IMR-90 (cell line): ENCODE results near the gene PPM1L. TPM values are rescaled to one million over a fixed set of nuclear protein-coding genes. Genes with fewer than 3 reads are reported as not detected.

Experiments
- ATAC-seq: fragments of 200-7000 bp; cut with Tn5 transposase; 2 replicates; pipeline ENCODE4 v1.9.1; 2020; ENCODE audit warnings: low read depth, mild to moderate bottlenecking, moderate library complexity
- BruUV-seq: library from RNA; stranded (reverse); fragments of 400-500 nt; replicated peaks from 2 replicates; lab custom pipeline; 2021; lab: Mats Ljungman, UMichigan
- CTCF ChIA-PET: fragments of 300-600 bp; formaldehyde crosslinking; extraction: SDS; loops from one replicate; lab custom pipeline; 2021; ENCODE audit warnings: antibody characterized with exemption; lab: Yijun Ruan, JAX
- POLR2A ChIA-PET: fragments of 300-600 bp; sonication (Branson Sonifier 250); formaldehyde crosslinking; loops from one replicate; lab custom pipeline; 2022; ENCODE audit warnings: antibody characterized with exemption; ENCODE audit not compliant: unreplicated experiment; lab: Charles Lee
- DNase-seq: peaks from one replicate; pipeline ENCODE4 v3.0.0; 2013
- H2AFZ ChIP-seq: replicated peaks from 2 replicates; pipeline ENCODE3; 2013; ENCODE audit warnings: low read length, mild to moderate bottlenecking; ENCODE audit not compliant: poor library complexity
- H2AK5ac ChIP-seq: 2 replicates; pipeline ENCODE4 v1.6.1; 2013; ENCODE audit warnings: low read depth, low read length, inconsistent platforms
- H2AK9ac ChIP-seq: replicated peaks from 2 replicates; pipeline ENCODE3; 2013; ENCODE audit warnings: mild to moderate bottlenecking, low read depth, low read length, moderate library complexity; ENCODE audit not compliant: poor library complexity
- H2BK120ac ChIP-seq: 2 replicates; pipeline ENCODE4 v1.6.1; 2013; ENCODE audit warnings: low read depth, low read length, inconsistent platforms
- H2BK15ac ChIP-seq: 3 replicates; pipeline ENCODE4 v1.6.1; 2013; ENCODE audit warnings: low read depth, low read length, inconsistent platforms
- H2BK20ac ChIP-seq: 2 replicates; pipeline ENCODE4 v1.6.1; 2013; ENCODE audit warnings: low read depth, mild to moderate bottlenecking, inconsistent platforms, low read length, moderate library complexity
- H2BK5ac ChIP-seq: 2 replicates; pipeline ENCODE4 v1.6.1; 2013; ENCODE audit warnings: mild to moderate bottlenecking, low read depth, low read length, inconsistent platforms; ENCODE audit not compliant: poor library complexity, severe bottlenecking
- H3K14ac ChIP-seq: replicated peaks from 2 replicates; pipeline ENCODE4 v1.6.1; 2013; ENCODE audit warnings: low read depth, low read length, inconsistent platforms
- H3K18ac ChIP-seq: 2 replicates; pipeline ENCODE4 v1.6.1; 2013; ENCODE audit warnings: low read depth, low read length, control low read depth
- H3K23ac ChIP-seq: 2 replicates; pipeline ENCODE4 v1.6.1; 2013; ENCODE audit warnings: low read depth, low read length, inconsistent platforms
- H3K27ac ChIP-seq: 2 replicates; pipeline ENCODE4 v1.5.1; 2013; ENCODE audit warnings: mild to moderate bottlenecking, control low read depth, low read length; ENCODE audit not compliant: insufficient read depth
- H3K27me3 ChIP-seq: 2 replicates; pipeline ENCODE4 v1.6.1; 2013; ENCODE audit warnings: low read length; ENCODE audit not compliant: control insufficient read depth, insufficient read depth
- H3K36me3 ChIP-seq: 2 replicates; pipeline ENCODE4 v1.6.1; 2013; ENCODE audit warnings: low read length, mixed read lengths; ENCODE audit not compliant: control insufficient read depth, insufficient read depth
- H3K4ac ChIP-seq: 2 replicates; pipeline ENCODE4 v1.6.1; 2013; ENCODE audit warnings: low read depth, low read length, inconsistent platforms
- H3K4me1 ChIP-seq: 2 replicates; pipeline ENCODE4 v1.6.1; 2013; ENCODE audit warnings: low read length, mixed read lengths; ENCODE audit not compliant: control insufficient read depth, insufficient read depth
- H3K4me2 ChIP-seq: 2 replicates; pipeline ENCODE4 v1.6.1; 2013; ENCODE audit warnings: low read depth, mild to moderate bottlenecking, control low read depth, low read length, moderate library complexity
- H3K4me3 ChIP-seq: 2 replicates; pipeline ENCODE4 v1.5.1; 2013; ENCODE audit warnings: low read depth, mild to moderate bottlenecking, control low read depth, low read length, moderate library complexity; ENCODE audit not compliant: insufficient read depth
- H3K56ac ChIP-seq: 2 replicates; pipeline ENCODE4 v1.6.1; 2013; ENCODE audit warnings: low read length, inconsistent platforms; ENCODE audit not compliant: insufficient read depth; ENCODE audit errors: extremely low read depth
- H3K79me1 ChIP-seq, 2 experiments: 2 replicates each; pipeline ENCODE4 v1.6.1; 2013; ENCODE audit warnings: low read length in 2 of 2, inconsistent platforms in 1 of 2, low read depth in 1 of 2
- H3K9ac ChIP-seq: 2 replicates; pipeline ENCODE4 v1.6.1; 2013; ENCODE audit warnings: low read depth, low read length, control low read depth
- H3K9me1 ChIP-seq: 2 replicates; pipeline ENCODE4 v1.6.1; 2013; ENCODE audit warnings: low read length, inconsistent platforms; ENCODE audit not compliant: insufficient read depth
- H3K9me3 ChIP-seq: 2 replicates; pipeline ENCODE4 v1.6.1; 2013; ENCODE audit warnings: low read length; ENCODE audit not compliant: control insufficient read depth, insufficient read depth
- H4K20me1 ChIP-seq: 2 replicates; pipeline ENCODE4 v1.6.1; 2013; ENCODE audit warnings: low read length, inconsistent platforms; ENCODE audit not compliant: insufficient read depth
- H4K5ac ChIP-seq: 2 replicates; pipeline ENCODE4 v1.6.1; 2013; ENCODE audit warnings: mild to moderate bottlenecking, low read depth, low read length, control low read depth
- H4K8ac ChIP-seq, 2 experiments: 2 replicates each; pipeline ENCODE4 v1.6.1; 2013; ENCODE audit warnings: low read depth in 2 of 2, low read length in 2 of 2, control low read depth in 1 of 2, inconsistent platforms in 1 of 2
- H4K91ac ChIP-seq: 2 replicates; pipeline ENCODE4 v1.6.1; 2013; ENCODE audit warnings: low read depth, low read length, inconsistent platforms; ENCODE audit not compliant: insufficient read depth
- CHD1 ChIP-seq: IDR thresholded peaks from 2 replicates; pipeline ENCODE4 v1.6.1; 2012; ENCODE audit warnings: low read depth, low read length, improper control_type of control experiment
- NFE2L2 ChIP-seq: fragments of 150-350 bp; IDR thresholded peaks from 2 replicates; pipeline ENCODE4 v1.6.1; 2016; ENCODE audit warnings: low read depth, mild to moderate bottlenecking, low read length
- RAD21 ChIP-seq: IDR thresholded peaks from 2 replicates; pipeline ENCODE4 v1.6.1; 2012; ENCODE audit warnings: low read length, improper control_type of control experiment
- WGBS, 2 experiments: methylation state at CpG; one replicate each; pipeline versions ENCODE4 v1.1.5 to v1.1.7; 2013; ENCODE audit warnings: missing lambda C conversion rate in 2 of 2; ENCODE audit not compliant: insufficient read length in 1 of 2; ENCODE audit errors: extremely low coverage in 2 of 2; 5-methylcytosine and 5-hydroxymethylcytosine counted together
- dilution Hi-C: fragments of 300-500 bp; cut with HindIII; formaldehyde crosslinking; loops from one replicate; pipeline ENCODE4 v1.14.3; 2018; ENCODE audit warnings: low sequenced_read_pairs; ENCODE audit not compliant: unreplicated experiment
- in situ Hi-C: fragments of 300-500 bp; cut with MboI; formaldehyde crosslinking; loops from 3 replicates; pipeline ENCODE4 v1.14.3; 2019; ENCODE audit warnings: low sequenced_read_pairs, inconsistent platforms, mixed read lengths
- intact Hi-C: fragments of 100-400 bp; cut with micrococcal nuclease; formaldehyde crosslinking; loops from 2 replicates; pipeline ENCODE4 v1.10.0; 2022
- polyA plus RNA-seq, 3 experiments: library from polyadenylated mRNA; depleted of rRNA; stranded (reverse); fragments of >200 nt; gene quantifications; 2 replicates each; pipeline ENCODE4 v1.2.3, GENCODE V29; 2012; ENCODE audit warnings: low replicate concordance in 1 of 3
- total RNA-seq: library from RNA; depleted of rRNA; stranded (reverse); fragments of >200 nt; gene quantifications from 2 replicates; pipeline ENCODE4 v1.2.3, GENCODE V29; 2012
- TF ChIP-seq, protein P1 (sequence below): fragments of 150-350 bp; IDR thresholded peaks from 2 replicates; pipeline ENCODE4 v1.6.1; 2016; ENCODE audit warnings: low read depth, mild to moderate bottlenecking, low read length, moderate library complexity, borderline replicate concordance

PPM1L gene
- total and polyA plus RNA-seq, 2 of the 4 experiments (the other 2 are of a cell fraction): 0.14 to 0.18 TPM

- Histone ChIP-seq H3K79me1 (no peaks in the 10 kb centered on the region), H3K4ac (no peak overlapping the region), H4K20me1 (no peaks in the 10 kb centered on the region), H3K27ac (no peak overlapping the region), H3K4me1 (no peaks in the 10 kb centered on the region), H2AFZ (no peak overlapping the region), H4K8ac (no peak overlapping the region), H3K9ac (no peak overlapping the region), H3K18ac (no peak overlapping the region), H4K91ac (no peak overlapping the region), H3K9me1 (no peaks in the 10 kb centered on the region), H2BK5ac (no peak overlapping the region), H3K14ac (no peak overlapping the region), H2AK9ac (no peak overlapping the region), H4K5ac (no peak overlapping the region), H2BK20ac (no peak overlapping the region), H3K4me2 (no peak overlapping the region), H2BK15ac (no peak overlapping the region), H2AK5ac (no peak overlapping the region), H3K4me3 (no peak overlapping the region), H3K36me3 (no peaks in the 10 kb centered on the region), H3K23ac (no peak overlapping the region), H3K27me3 (no peaks in the 10 kb centered on the region), H2BK120ac (no peak overlapping the region), H3K56ac (no peak overlapping the region), H3K9me3 (no peaks in the 10 kb centered on the region)
- DNase-seq (no peak), ATAC-seq (no peak)
- in situ Hi-C loops: no loop called here
- ChIA-PET CTCF (no interaction called here), POLR2A (no interaction called here)
- BruUV-seq: no TSS peak
- TF ChIP-seq, protein P1, sequence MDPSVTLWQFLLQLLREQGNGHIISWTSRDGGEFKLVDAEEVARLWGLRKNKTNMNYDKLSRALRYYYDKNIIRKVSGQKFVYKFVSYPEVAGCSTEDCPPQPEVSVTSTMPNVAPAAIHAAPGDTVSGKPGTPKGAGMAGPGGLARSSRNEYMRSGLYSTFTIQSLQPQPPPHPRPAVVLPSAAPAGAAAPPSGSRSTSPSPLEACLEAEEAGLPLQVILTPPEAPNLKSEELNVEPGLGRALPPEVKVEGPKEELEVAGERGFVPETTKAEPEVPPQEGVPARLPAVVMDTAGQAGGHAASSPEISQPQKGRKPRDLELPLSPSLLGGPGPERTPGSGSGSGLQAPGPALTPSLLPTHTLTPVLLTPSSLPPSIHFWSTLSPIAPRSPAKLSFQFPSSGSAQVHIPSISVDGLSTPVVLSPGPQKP: no peak
- TF ChIP-seq NFE2L2: no peak
- no peak for TF ChIP-seq CHD1
- no peak for TF ChIP-seq RAD21
- 100% methylated on average over 1 of the region's 3 CpGs; no CpG with 5 or more reads in 1 of the 2 experiments for WGBS, 2 experiments
- dilution Hi-C loops: no loop called here
- intact Hi-C loops: no loop called here
Observed at GRCh38 chr3:160797356-160797755, 41.3 kb downstream of the PPM1L start.
